Stimulated activated CD4-positive, alpha-beta T cell treated with anti-CD3 and anti-CD28 coated beads, Interleukin-1b, Interleukin-23, amount 100 ng/mL, for 4 hours (primary cell): ENCODE measurements around the gene TTLL13.

Source experiments
- DNase-seq, 2 donors: peaks; one replicate each; pipeline ENCODE4 v3.0.0-alpha.2; 2020; ENCODE audit warnings: low read depth in 2 of 2

Gene TTLL13

GRCh38 chr15:90249203-90249863, at the start of gene TTLL13:
TTLL13 (plus strand) TSS chr15:90249556; CDS start chr15:90250631, 1,075 bp downstream.
- peak; percentile 42 to 83 for DNase-seq

- no peak for DNase-seq
Measured at GRCh38 chr15:90200534-90201129, 48.7 kb upstream of the TTLL13 start.

GRCh38 chr15:90201130-90201943, 48.0 kb upstream of the TTLL13 start, which contains the start of gene SEMA4B:
SEMA4B (plus strand) TSS chr15:90201330; CDS start chr15:90201579, 249 bp downstream.
- DNase-seq, result peak; percentile 41 to 69

GRCh38 chr15:90201944-90202375, 47.4 kb upstream of the TTLL13 start:
- DNase-seq, result no peak

- DNase-seq, result no peak
Measured at GRCh38 chr15:90202929-90203328, 46.4 kb upstream of the TTLL13 start.

GRCh38 chr15:90203473-90203872, 45.9 kb upstream of the TTLL13 start:
- no peak for DNase-seq

GRCh38 chr15:90203922-90204321, 45.4 kb upstream of the TTLL13 start:
- no peak for DNase-seq

- no peak for DNase-seq
Measured at GRCh38 chr15:90205050-90205848, 44.1 kb upstream of the TTLL13 start.

- no peak for DNase-seq
Measured at GRCh38 chr15:90205886-90206285, 43.5 kb upstream of the TTLL13 start.

GRCh38 chr15:90207252-90207651, 42.1 kb upstream of the TTLL13 start:
- DNase-seq, result no peak

- no peak for DNase-seq
Measured at GRCh38 chr15:90208356-90208755, 41.0 kb upstream of the TTLL13 start.

GRCh38 chr15:90209591-90209990, 39.8 kb upstream of the TTLL13 start:
- DNase-seq, result no peak

GRCh38 chr15:90210593-90210992, 38.8 kb upstream of the TTLL13 start:
- DNase-seq, result no peak

GRCh38 chr15:90211009-90211408, 38.3 kb upstream of the TTLL13 start:
- no peak for DNase-seq

- no peak for DNase-seq
Measured at GRCh38 chr15:90211440-90212143, 37.8 kb upstream of the TTLL13 start.

GRCh38 chr15:90212221-90213098, 36.9 kb upstream of the TTLL13 start:
- DNase-seq, result no peak

GRCh38 chr15:90213122-90213817, 36.1 kb upstream of the TTLL13 start:
- no peak for DNase-seq

- DNase-seq, result no peak
Measured at GRCh38 chr15:90213818-90214204, 35.5 kb upstream of the TTLL13 start.

- no peak for DNase-seq
Measured at GRCh38 chr15:90214553-90215196, 34.7 kb upstream of the TTLL13 start.
